GM23338 (cell line): ENCODE data around the gene HRAS. TPM values are rescaled to one million over a fixed set of nuclear protein-coding genes. Genes with fewer than 3 reads are reported as not detected.

Source experiments
- ATAC-seq: fragments of 200-7000 bp; cut with Tn5 transposase; 3 replicates; pipeline ENCODE4 v1.9.1; 2020
- DNase-seq: peaks from one replicate; pipeline ENCODE4 v3.0.0-alpha.2; 2015; ENCODE audit warnings: low spot score
- H2AFZ ChIP-seq: fragments of 200-600 bp; sonication (generic); 2 replicates; pipeline ENCODE4 v1.8.0; 2016; ENCODE audit warnings: antibody characterized with exemption, mild to moderate bottlenecking, moderate library complexity
- H3F3A ChIP-seq: fragments of 200-600 bp; sonication (generic); replicated peaks from 2 replicates; pipeline ENCODE4 v1.8.0; 2017; ENCODE audit warnings: antibody characterized with exemption, mixed run types, low read depth
- H3K27ac ChIP-seq: fragments of 200-600 bp; sonication (generic); 2 replicates; pipeline ENCODE4 v1.6.1; 2016; ENCODE audit warnings: low read depth
- H3K27me3 ChIP-seq: fragments of 200-600 bp; sonication (generic); 2 replicates; pipeline ENCODE4 v1.8.0; 2016; ENCODE audit warnings: mild to moderate bottlenecking, mixed run types, moderate library complexity; ENCODE audit not compliant: insufficient read depth
- H3K36me3 ChIP-seq: fragments of 200-600 bp; sonication (generic); 2 replicates; pipeline ENCODE4 v1.8.0; 2016; ENCODE audit warnings: mild to moderate bottlenecking; ENCODE audit not compliant: insufficient read depth
- H3K4me1 ChIP-seq: fragments of 200-600 bp; sonication (generic); 2 replicates; pipeline ENCODE4 v1.8.0; 2016; ENCODE audit warnings: mild to moderate bottlenecking, moderate library complexity; ENCODE audit not compliant: insufficient read depth
- H3K4me2 ChIP-seq: fragments of 200-600 bp; sonication (generic); 2 replicates; pipeline ENCODE4 v1.7.1; 2017; ENCODE audit warnings: mixed run types
- H3K4me3 ChIP-seq: fragments of 200-600 bp; sonication (generic); 2 replicates; pipeline ENCODE4 v1.6.1; 2016; ENCODE audit warnings: mixed run types
- H3K79me2 ChIP-seq: fragments of 200-600 bp; sonication (generic); replicated peaks from 2 replicates; pipeline ENCODE4 v1.8.0; 2017; ENCODE audit warnings: mild to moderate bottlenecking; ENCODE audit not compliant: insufficient read depth
- H3K9me2 ChIP-seq: fragments of 200-600 bp; sonication (generic); 2 replicates; pipeline ENCODE4 v1.8.0; 2017; ENCODE audit not compliant: insufficient read depth
- H4K20me1 ChIP-seq: fragments of 200-600 bp; sonication (generic); replicated peaks from 2 replicates; pipeline ENCODE4 v1.8.0; 2017; ENCODE audit warnings: mild to moderate bottlenecking; ENCODE audit not compliant: insufficient read depth
- H3K27ac Mint-ChIP-seq: 2 replicates; pipeline ENCODE4 v1.8.0; 2020; ENCODE audit warnings: inconsistent platforms, mild to moderate bottlenecking, moderate library complexity, mixed read lengths
- H3K27me3 Mint-ChIP-seq: 3 replicates; pipeline ENCODE4 v1.8.0; 2022; ENCODE audit warnings: low read depth, mild to moderate bottlenecking, moderate library complexity, mixed read lengths, inconsistent platforms; ENCODE audit not compliant: insufficient read depth, poor library complexity
- H3K36me3 Mint-ChIP-seq: 3 replicates; pipeline ENCODE4 v1.8.0; 2021; ENCODE audit warnings: low read depth, mild to moderate bottlenecking, inconsistent platforms, moderate library complexity, mixed read lengths
- H3K4me1 Mint-ChIP-seq: 3 replicates; pipeline ENCODE4 v1.8.0; 2020; ENCODE audit warnings: mild to moderate bottlenecking, inconsistent platforms, mixed read lengths
- H3K4me3 Mint-ChIP-seq: 3 replicates; pipeline ENCODE4 v1.8.0; 2021; ENCODE audit warnings: moderate library complexity, mild to moderate bottlenecking, inconsistent platforms, mixed read lengths
- H3K9me3 Mint-ChIP-seq: 3 replicates; pipeline ENCODE4 v1.8.0; 2020; ENCODE audit warnings: moderate library complexity, mild to moderate bottlenecking, inconsistent platforms, mixed read lengths
- CREB1 ChIP-seq: fragments of 250-450 bp; sonication (Bioruptor Pico); IDR thresholded peaks from 2 replicates; pipeline ENCODE4 v1.5.0; 2020; ENCODE audit warnings: low read depth, mild to moderate bottlenecking, moderate library complexity
- EZH2 ChIP-seq: fragments of 200-600 bp; sonication (generic); IDR thresholded peaks from one replicate; pipeline ENCODE4 v1.8.0; 2017; ENCODE audit warnings: antibody characterized with exemption, mild to moderate bottlenecking, low read depth; ENCODE audit not compliant: unreplicated experiment
- EZH2phosphoT487 ChIP-seq: fragments of 200-600 bp; sonication (generic); IDR thresholded peaks from one replicate; pipeline ENCODE4 v1.8.1; 2018; ENCODE audit warnings: antibody characterized with exemption; ENCODE audit not compliant: unreplicated experiment
- JUNB ChIP-seq: IDR thresholded peaks from one replicate; pipeline ENCODE4 v1.6.1; 2016; ENCODE audit warnings: antibody characterized with exemption; ENCODE audit not compliant: unreplicated experiment
- NANOG ChIP-seq: IDR thresholded peaks from 2 replicates; pipeline ENCODE4 v1.6.1; 2016; ENCODE audit warnings: antibody characterized with exemption, borderline replicate concordance
- POLR2AphosphoS5 ChIP-seq: IDR thresholded peaks from 2 replicates; pipeline ENCODE4 v1.6.1; 2016; ENCODE audit warnings: antibody characterized with exemption, low read depth
- STAT1 ChIP-seq: IDR thresholded peaks from one replicate; pipeline ENCODE4 v1.6.1; 2016; ENCODE audit warnings: antibody characterized with exemption; ENCODE audit not compliant: unreplicated experiment
- ZNF331 ChIP-seq: fragments of 250-450 bp; sonication (Bioruptor Pico); IDR thresholded peaks from 2 replicates; pipeline ENCODE4 v1.5.0; 2020; ENCODE audit warnings: low read depth, mild to moderate bottlenecking, moderate library complexity
- polyA plus RNA-seq: library from polyadenylated mRNA; unstranded; fragments of >200 nt; fragmentation: Nextera tagmentation; extraction: Ambion mirVana; gene quantifications from 2 replicates; pipeline ENCODE4 v1.2.1, GENCODE V29; 2016
- total RNA-seq: library from RNA; depleted of rRNA; stranded (reverse); fragments of >200 nt; shearing (Covaris generic); gene quantifications from 2 replicates; pipeline ENCODE4 v1.2.3, GENCODE V29; 2014
- TF ChIP-seq, protein P1 (sequence below), 2 experiments: fragments of 200-600 bp in 1 of 2; sonication (generic) in 1 of 2; conservative IDR thresholded peaks; 2 replicates each; pipeline versions ENCODE4 v1.5.1 to v1.6.1; 2016 to 2017; ENCODE audit warnings: antibody characterized with exemption in 2 of 2, low read depth in 2 of 2, mild to moderate bottlenecking in 2 of 2, moderate library complexity in 1 of 2
- TF ChIP-seq, protein P2 (sequence below): IDR thresholded peaks from one replicate; pipeline ENCODE4 v1.6.1; 2018; ENCODE audit warnings: antibody characterized with exemption; ENCODE audit not compliant: unreplicated experiment

Gene HRAS
- total and polyA plus RNA-seq, 2 experiments from 2014 or later = 37.9 to 48.7 TPM

- Mint-ChIP-seq H3K4me1 (peaks cover 7% of the 10 kb centered on the region; the same call in 2 of the 3 replicates), H3K27ac (no peak overlapping the region), H3K9me3 (no peaks in the 10 kb centered on the region), H3K27me3 (peaks cover 21% of the 10 kb centered on the region), H3K4me3 (no peak overlapping the region), H3K36me3 (no peaks in the 10 kb centered on the region; the same call in 2 of the 3 replicates)
- Histone ChIP-seq H3K4me2 (no peak overlapping the region), H3K9me2 (no peaks in the 10 kb centered on the region), H3K36me3 (no peaks in the 10 kb centered on the region), H3F3A (peaks cover 3% of the 10 kb centered on the region), H3K27ac (peak overlapping the region; percentile 57; the same call in 1 of the 2 replicates), H4K20me1 (peaks cover 12% of the 10 kb centered on the region), H3K4me1 (peaks cover 16% of the 10 kb centered on the region; the same call in 1 of the 2 replicates), H3K4me3 (no peak overlapping the region), H3K27me3 (peaks cover 11% of the 10 kb centered on the region; the same call in 1 of the 2 replicates), H2AFZ (no peak overlapping the region), H3K79me2 (0 out of 2 replicates have a peak, but pooled peaks cover 7% of the 10 kb centered on the region)
- TF ChIP-seq, protein P1, sequence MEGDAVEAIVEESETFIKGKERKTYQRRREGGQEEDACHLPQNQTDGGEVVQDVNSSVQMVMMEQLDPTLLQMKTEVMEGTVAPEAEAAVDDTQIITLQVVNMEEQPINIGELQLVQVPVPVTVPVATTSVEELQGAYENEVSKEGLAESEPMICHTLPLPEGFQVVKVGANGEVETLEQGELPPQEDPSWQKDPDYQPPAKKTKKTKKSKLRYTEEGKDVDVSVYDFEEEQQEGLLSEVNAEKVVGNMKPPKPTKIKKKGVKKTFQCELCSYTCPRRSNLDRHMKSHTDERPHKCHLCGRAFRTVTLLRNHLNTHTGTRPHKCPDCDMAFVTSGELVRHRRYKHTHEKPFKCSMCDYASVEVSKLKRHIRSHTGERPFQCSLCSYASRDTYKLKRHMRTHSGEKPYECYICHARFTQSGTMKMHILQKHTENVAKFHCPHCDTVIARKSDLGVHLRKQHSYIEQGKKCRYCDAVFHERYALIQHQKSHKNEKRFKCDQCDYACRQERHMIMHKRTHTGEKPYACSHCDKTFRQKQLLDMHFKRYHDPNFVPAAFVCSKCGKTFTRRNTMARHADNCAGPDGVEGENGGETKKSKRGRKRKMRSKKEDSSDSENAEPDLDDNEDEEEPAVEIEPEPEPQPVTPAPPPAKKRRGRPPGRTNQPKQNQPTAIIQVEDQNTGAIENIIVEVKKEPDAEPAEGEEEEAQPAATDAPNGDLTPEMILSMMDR (conservative IDR thresholded peaks at IDR 0.05; ENCODE audit: low read depth in 2 of 2) = peak; percentile 8 to 35; a peak in 1 of 4 replicates
- TF ChIP-seq CREB1 (CRISPR knock-in tag) (no peak), EZH2 (no peak), POLR2AphosphoS5 (peak; percentile 27; the same call in 1 of the 2 replicates), JUNB (no peak)
- no peak; the same call in 2 of the 3 replicates for ATAC-seq
- DNase-seq = peak; percentile 44
These were observed 30.6 kb upstream of the HRAS start for GRCh38 chr11:565921-566509.

GRCh38 chr11:563812-564578 is 28.6 kb upstream of the HRAS start:
- Histone ChIP-seq H3K4me3 (no peak overlapping the region), H4K20me1 (peaks cover 12% of the 10 kb centered on the region), H3K27ac (no peak overlapping the region), H3F3A (peaks cover 8% of the 10 kb centered on the region), H3K9me2 (no peaks in the 10 kb centered on the region), H3K4me2 (no peak overlapping the region), H3K36me3 (no peaks in the 10 kb centered on the region), H3K79me2 (0 out of 2 replicates have a peak, but pooled peaks cover 7% of the 10 kb centered on the region), H3K4me1 (peaks cover 13% of the 10 kb centered on the region), H2AFZ (no peak overlapping the region), H3K27me3 (peaks cover under 1% of the 10 kb centered on the region; the same call in 1 of the 2 replicates)
- H3K27ac Mint-ChIP-seq = no peak overlapping the region
- no peaks in the 10 kb centered on the region; the same call in 2 of the 3 replicates for H3K36me3 Mint-ChIP-seq
- no peak for ATAC-seq
- H3K4me1 Mint-ChIP-seq = peaks cover 10% of the 10 kb centered on the region
- DNase-seq = no peak
- no peaks in the 10 kb centered on the region; the same call in 2 of the 3 replicates for H3K9me3 Mint-ChIP-seq
- peaks cover 16% of the 10 kb centered on the region for H3K27me3 Mint-ChIP-seq
- H3K4me3 Mint-ChIP-seq = no peak overlapping the region
- no peak for TF ChIP-seq JUNB
- no peak for TF ChIP-seq NANOG
- no peak for TF ChIP-seq ZNF331 (CRISPR knock-in tag)
- TF ChIP-seq STAT1 = no peak
- no peak for TF ChIP-seq EZH2phosphoT487
- TF ChIP-seq, protein P2, sequence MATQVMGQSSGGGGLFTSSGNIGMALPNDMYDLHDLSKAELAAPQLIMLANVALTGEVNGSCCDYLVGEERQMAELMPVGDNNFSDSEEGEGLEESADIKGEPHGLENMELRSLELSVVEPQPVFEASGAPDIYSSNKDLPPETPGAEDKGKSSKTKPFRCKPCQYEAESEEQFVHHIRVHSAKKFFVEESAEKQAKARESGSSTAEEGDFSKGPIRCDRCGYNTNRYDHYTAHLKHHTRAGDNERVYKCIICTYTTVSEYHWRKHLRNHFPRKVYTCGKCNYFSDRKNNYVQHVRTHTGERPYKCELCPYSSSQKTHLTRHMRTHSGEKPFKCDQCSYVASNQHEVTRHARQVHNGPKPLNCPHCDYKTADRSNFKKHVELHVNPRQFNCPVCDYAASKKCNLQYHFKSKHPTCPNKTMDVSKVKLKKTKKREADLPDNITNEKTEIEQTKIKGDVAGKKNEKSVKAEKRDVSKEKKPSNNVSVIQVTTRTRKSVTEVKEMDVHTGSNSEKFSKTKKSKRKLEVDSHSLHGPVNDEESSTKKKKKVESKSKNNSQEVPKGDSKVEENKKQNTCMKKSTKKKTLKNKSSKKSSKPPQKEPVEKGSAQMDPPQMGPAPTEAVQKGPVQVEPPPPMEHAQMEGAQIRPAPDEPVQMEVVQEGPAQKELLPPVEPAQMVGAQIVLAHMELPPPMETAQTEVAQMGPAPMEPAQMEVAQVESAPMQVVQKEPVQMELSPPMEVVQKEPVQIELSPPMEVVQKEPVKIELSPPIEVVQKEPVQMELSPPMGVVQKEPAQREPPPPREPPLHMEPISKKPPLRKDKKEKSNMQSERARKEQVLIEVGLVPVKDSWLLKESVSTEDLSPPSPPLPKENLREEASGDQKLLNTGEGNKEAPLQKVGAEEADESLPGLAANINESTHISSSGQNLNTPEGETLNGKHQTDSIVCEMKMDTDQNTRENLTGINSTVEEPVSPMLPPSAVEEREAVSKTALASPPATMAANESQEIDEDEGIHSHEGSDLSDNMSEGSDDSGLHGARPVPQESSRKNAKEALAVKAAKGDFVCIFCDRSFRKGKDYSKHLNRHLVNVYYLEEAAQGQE = no peak
- TF ChIP-seq, protein P1 (conservative IDR thresholded peaks at IDR 0.05; ENCODE audit: low read depth in 2 of 2) = no peak
